ENCODE results near the gene EYA4.
A peak's percentile ranks its signal among the peaks of the same experiment; 100 is the strongest.

EYA4 gene

GRCh38 chr6:133236932-133237331, 4.2 kb upstream of the EYA4 start:
- Histone ChIP-seq H3K4me3 (no peak overlapping the region), H3K9me3 (ENCODE audit: low read depth, low read length) (no peaks in the 10 kb centered on the region), H3K36me3 (ENCODE audit: insufficient read depth, low read length) (no peaks in the 10 kb centered on the region), H3K27ac (peak overlapping the region; percentile 70; the same call in 1 of the 2 replicates), H3K9ac (ENCODE audit: insufficient read length) (peak overlapping the region; percentile 28)
- TF ChIP-seq POLR2AphosphoS5 (IDR thresholded peaks at IDR 0.05; ENCODE audit: borderline replicate concordance, low read depth, low read length) (no peak), EZH2 (IDR thresholded peaks at IDR 0.05) (no peak), FOXP2 (optimal IDR thresholded peaks at IDR 0.05; ENCODE audit: control extremely low read depth, extremely low read length, insufficient read depth) (no peak)
- DNase-seq (ENCODE audit: low read depth, low spot score): no peak

- no peak for DNase-seq (ENCODE audit: low read depth, low spot score)
- Histone ChIP-seq H3K36me3 (ENCODE audit: insufficient read depth, low read length) (no peaks in the 10 kb centered on the region), H3K9me3 (ENCODE audit: low read depth, low read length) (no peaks in the 10 kb centered on the region), H3K4me3 (peak overlapping the region; percentile 91), H3K27ac (no peak overlapping the region), H3K9ac (ENCODE audit: insufficient read length) (no peak overlapping the region)
- TF ChIP-seq POLR2AphosphoS5 (IDR thresholded peaks at IDR 0.05; ENCODE audit: borderline replicate concordance, low read depth, low read length) (no peak), EZH2 (IDR thresholded peaks at IDR 0.05) (no peak), FOXP2 (optimal IDR thresholded peaks at IDR 0.05; ENCODE audit: control extremely low read depth, extremely low read length, insufficient read depth) (no peak)
Observed at GRCh38 chr6:133240511-133241085, 559 bp upstream of the EYA4 start.

GRCh38 chr6:133241901-133242636, 912 bp downstream of the EYA4 start:
- Histone ChIP-seq H3K9ac (ENCODE audit: insufficient read length) (peak overlapping the region; percentile 69), H3K36me3 (ENCODE audit: insufficient read depth, low read length) (no peaks in the 10 kb centered on the region)

GRCh38 chr6:133242637-133243585, 1.8 kb downstream of the EYA4 start:
- no peak overlapping the region for H3K27ac ChIP-seq
- no peaks in the 10 kb centered on the region for H3K36me3 ChIP-seq (ENCODE audit: insufficient read depth, low read length)
- DNase-seq (ENCODE audit: low read depth, low spot score): no peak
- no peaks in the 10 kb centered on the region for H3K9me3 ChIP-seq (ENCODE audit: low read depth, low read length)
- peak overlapping the region; percentile 91 for H3K4me3 ChIP-seq
- TF ChIP-seq FOXP2 (optimal IDR thresholded peaks at IDR 0.05; ENCODE audit: control extremely low read depth, extremely low read length, insufficient read depth) (no peak), POLR2AphosphoS5 (IDR thresholded peaks at IDR 0.05; ENCODE audit: borderline replicate concordance, low read depth, low read length) (no peak), EZH2 (IDR thresholded peaks at IDR 0.05) (no peak)
- peak overlapping the region; percentile 69 for H3K9ac ChIP-seq (ENCODE audit: insufficient read length)

More at GRCh38 chr6:133241901-133242636, 912 bp downstream of the EYA4 start:
- peak; percentile 48 for DNase-seq (ENCODE audit: low read depth, low spot score)
- H3K27ac ChIP-seq: no peak overlapping the region
- peak overlapping the region; percentile 91 for H3K4me3 ChIP-seq
- TF ChIP-seq EZH2 (IDR thresholded peaks at IDR 0.05): no peak
- TF ChIP-seq POLR2AphosphoS5 (IDR thresholded peaks at IDR 0.05; ENCODE audit: borderline replicate concordance, low read depth, low read length): no peak
- TF ChIP-seq FOXP2 (optimal IDR thresholded peaks at IDR 0.05; ENCODE audit: control extremely low read depth, extremely low read length, insufficient read depth): no peak
- no peaks in the 10 kb centered on the region for H3K9me3 ChIP-seq (ENCODE audit: low read depth, low read length)

- TF ChIP-seq FOXP2 (optimal IDR thresholded peaks at IDR 0.05; ENCODE audit: control extremely low read depth, extremely low read length, insufficient read depth) (no peak), POLR2AphosphoS5 (IDR thresholded peaks at IDR 0.05; ENCODE audit: borderline replicate concordance, low read depth, low read length) (no peak), EZH2 (IDR thresholded peaks at IDR 0.05) (no peak)
- no peaks in the 10 kb centered on the region for H3K36me3 ChIP-seq (ENCODE audit: insufficient read depth, low read length)
- DNase-seq (ENCODE audit: low read depth, low spot score): no peak
- H3K4me3 ChIP-seq: peak overlapping the region; percentile 91; the same call in 1 of the 2 replicates
- peak overlapping the region; percentile 28 for H3K9ac ChIP-seq (ENCODE audit: insufficient read length)
- no peaks in the 10 kb centered on the region for H3K9me3 ChIP-seq (ENCODE audit: low read depth, low read length)
- H3K27ac ChIP-seq: no peak overlapping the region
Observed at GRCh38 chr6:133243723-133244305, 2.7 kb downstream of the EYA4 start.

GRCh38 chr6:133244519-133244918, 3.4 kb downstream of the EYA4 start:
- Histone ChIP-seq H3K9me3 (ENCODE audit: low read depth, low read length) (no peaks in the 10 kb centered on the region), H3K4me3 (0 out of 2 replicates have a peak overlapping the region, but pooled peaks have one; percentile 10), H3K9ac (ENCODE audit: insufficient read length) (peak overlapping the region; percentile 52), H3K36me3 (ENCODE audit: insufficient read depth, low read length) (no peaks in the 10 kb centered on the region), H3K27ac (no peak overlapping the region)
- TF ChIP-seq POLR2AphosphoS5 (IDR thresholded peaks at IDR 0.05; ENCODE audit: borderline replicate concordance, low read depth, low read length) (no peak), FOXP2 (optimal IDR thresholded peaks at IDR 0.05; ENCODE audit: control extremely low read depth, extremely low read length, insufficient read depth) (no peak), EZH2 (IDR thresholded peaks at IDR 0.05) (no peak)
- DNase-seq (ENCODE audit: low read depth, low spot score): no peak

- Histone ChIP-seq H3K36me3 (ENCODE audit: insufficient read depth, low read length) (no peaks in the 10 kb centered on the region), H3K9ac (ENCODE audit: insufficient read length) (peak overlapping the region; percentile 52), H3K4me3 (peak overlapping the region; percentile 10; the same call in 1 of the 2 replicates), H3K9me3 (ENCODE audit: low read depth, low read length) (no peaks in the 10 kb centered on the region), H3K27ac (no peak overlapping the region)
- DNase-seq (ENCODE audit: low read depth, low spot score): no peak
- TF ChIP-seq EZH2 (IDR thresholded peaks at IDR 0.05): no peak
- no peak for TF ChIP-seq FOXP2 (optimal IDR thresholded peaks at IDR 0.05; ENCODE audit: control extremely low read depth, extremely low read length, insufficient read depth)
- TF ChIP-seq POLR2AphosphoS5 (IDR thresholded peaks at IDR 0.05; ENCODE audit: borderline replicate concordance, low read depth, low read length): no peak
Observed at GRCh38 chr6:133245007-133245406, 3.9 kb downstream of the EYA4 start.

All from SK-N-MC (cell line).